ENCODE measurements around the gene FAM193B. TPM values are rescaled to one million over a fixed set of nuclear protein-coding genes. Genes with fewer than 3 reads are reported as not detected.

FAM193B gene
- total and polyA plus RNA-seq, 2 of the 13 experiments (the other 11 are each of a cell fraction or from before 2014, with no cell fraction given), result 21.2 to 40.9 TPM

- TF ChIP-seq RERE (CRISPR knock-in tag; IDR thresholded peaks at IDR 0.05; ENCODE audit: low read depth) (no peak), ZSCAN31 (CRISPR knock-in tag; IDR thresholded peaks at IDR 0.05; ENCODE audit: low read depth) (no peak), IRX3 (CRISPR knock-in tag; IDR thresholded peaks at IDR 0.05; ENCODE audit: borderline replicate concordance, low read depth) (no peak), MTF2 (CRISPR knock-in tag; IDR thresholded peaks at IDR 0.05; ENCODE audit: borderline replicate concordance) (no peak), ZBTB7B (CRISPR knock-in tag; IDR thresholded peaks at IDR 0.05) (peak; percentile 43; the same call in 1 of the 2 replicates), ZNF12 (CRISPR knock-in tag; IDR thresholded peaks at IDR 0.05) (no peak), IRF2 (CRISPR knock-in tag; IDR thresholded peaks at IDR 0.05) (peak; percentile 67), NR2F1 (CRISPR knock-in tag; IDR thresholded peaks at IDR 0.05) (peak; percentile 41 to 62; a peak in 2 of 4 replicates), DPF2 (CRISPR knock-in tag; IDR thresholded peaks at IDR 0.05; ENCODE audit: borderline replicate concordance, low read depth) (no peak), ARNT2 (CRISPR knock-in tag; IDR thresholded peaks at IDR 0.05; ENCODE audit: low read depth) (no peak), GMEB1 (CRISPR knock-in tag; IDR thresholded peaks at IDR 0.05; ENCODE audit: borderline replicate concordance) (peak; percentile 67; the same call in 1 of the 2 replicates), RFX3 (CRISPR knock-in tag; IDR thresholded peaks at IDR 0.05) (no peak), REXO4 (CRISPR knock-in tag; IDR thresholded peaks at IDR 0.05; ENCODE audit: borderline replicate concordance) (no peak), ZNF784 (CRISPR knock-in tag; IDR thresholded peaks at IDR 0.05; ENCODE audit: borderline replicate concordance) (no peak), ZNF839 (CRISPR knock-in tag; IDR thresholded peaks at IDR 0.05; ENCODE audit: borderline replicate concordance) (no peak), PREB (CRISPR knock-in tag; IDR thresholded peaks at IDR 0.05) (no peak), ATF6 (CRISPR knock-in tag; conservative IDR thresholded peaks at IDR 0.05) (no peak), RARA (CRISPR knock-in tag; IDR thresholded peaks at IDR 0.05) (no peak)
Observed at GRCh38 chr5:177554474-177555111, at the start of gene FAM193B (continued).
